Measurements from ENCODE around the gene WRAP53.

Gene WRAP53

GRCh38 chr17:7739746-7740145, 51.5 kb downstream of the WRAP53 start:
- in situ Hi-C loops (cut with HindIII; ENCODE audit: low sequenced_read_pairs) = no loop called here

DNA sequence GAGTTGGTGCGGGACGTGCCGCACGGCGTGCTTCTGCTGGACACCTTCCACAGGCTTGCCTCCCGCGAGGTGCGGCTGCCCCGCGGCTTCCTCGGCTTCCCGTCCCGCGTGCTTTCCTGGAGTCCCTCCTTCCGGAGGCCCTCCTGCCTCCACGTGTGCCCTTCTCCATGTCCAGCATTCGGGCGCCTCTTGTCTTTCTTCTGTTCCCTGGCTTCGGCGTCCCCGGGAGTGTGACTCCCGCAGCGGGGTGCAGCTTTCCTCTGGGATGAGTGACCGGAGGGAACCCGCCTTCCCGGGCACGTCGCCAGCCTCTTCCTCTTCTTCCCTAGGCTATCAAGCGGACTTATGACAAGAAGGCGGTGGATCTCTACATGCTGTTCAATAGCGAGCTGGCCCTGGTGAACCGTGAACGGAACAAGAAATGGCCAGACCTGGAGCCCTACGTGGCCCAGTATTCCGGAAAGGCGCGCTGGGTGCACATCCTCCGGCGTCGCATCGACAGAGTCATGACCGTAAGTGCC, 52.3 kb downstream of the WRAP53 start:
- in situ Hi-C loops (cut with HindIII; ENCODE audit: low sequenced_read_pairs) = no loop called here

DNA sequence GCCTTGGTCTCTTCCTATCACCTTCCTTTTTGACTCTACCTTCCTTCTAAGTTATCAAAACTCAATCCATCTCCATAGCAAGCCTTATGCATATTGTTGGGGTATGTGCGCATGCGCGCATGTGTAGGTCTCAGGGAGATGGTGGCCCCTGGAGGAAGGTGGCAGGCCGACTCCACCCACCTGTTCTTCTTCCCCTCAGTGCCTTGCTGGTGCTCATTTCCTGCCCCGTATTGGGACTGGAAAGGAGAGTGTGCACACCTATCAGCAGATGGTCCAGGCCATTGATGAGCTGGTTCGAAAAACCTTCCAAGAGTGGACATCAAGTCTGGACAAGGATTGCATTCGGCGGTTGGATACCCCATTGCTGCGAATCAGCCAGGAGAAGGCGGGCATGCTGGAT, 54.5 kb downstream of the WRAP53 start:
- in situ Hi-C loops (cut with HindIII; ENCODE audit: low sequenced_read_pairs) = no loop called here

DNA sequence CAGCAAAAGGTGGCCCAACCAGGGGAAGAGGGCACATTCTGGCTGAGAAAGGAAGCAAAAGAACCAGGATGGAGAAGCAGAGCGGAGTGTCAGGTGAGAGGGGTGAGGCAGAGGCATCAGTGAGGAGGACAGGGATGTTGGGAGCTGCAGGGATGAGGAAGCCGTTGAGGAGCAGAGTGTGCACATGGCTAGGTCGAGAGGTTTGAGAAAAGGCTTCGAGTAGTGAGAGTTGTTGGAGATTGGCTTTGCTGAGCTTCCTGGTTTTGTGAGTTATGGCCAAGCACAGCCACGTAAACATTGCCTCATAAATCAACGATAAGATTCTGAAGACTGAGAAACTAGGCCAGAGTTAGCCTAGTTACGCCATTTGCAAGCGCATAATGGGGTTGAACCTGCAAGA, 56.1 kb downstream of the WRAP53 start:
- in situ Hi-C loops (cut with HindIII; ENCODE audit: low sequenced_read_pairs) = no loop called here

DNA sequence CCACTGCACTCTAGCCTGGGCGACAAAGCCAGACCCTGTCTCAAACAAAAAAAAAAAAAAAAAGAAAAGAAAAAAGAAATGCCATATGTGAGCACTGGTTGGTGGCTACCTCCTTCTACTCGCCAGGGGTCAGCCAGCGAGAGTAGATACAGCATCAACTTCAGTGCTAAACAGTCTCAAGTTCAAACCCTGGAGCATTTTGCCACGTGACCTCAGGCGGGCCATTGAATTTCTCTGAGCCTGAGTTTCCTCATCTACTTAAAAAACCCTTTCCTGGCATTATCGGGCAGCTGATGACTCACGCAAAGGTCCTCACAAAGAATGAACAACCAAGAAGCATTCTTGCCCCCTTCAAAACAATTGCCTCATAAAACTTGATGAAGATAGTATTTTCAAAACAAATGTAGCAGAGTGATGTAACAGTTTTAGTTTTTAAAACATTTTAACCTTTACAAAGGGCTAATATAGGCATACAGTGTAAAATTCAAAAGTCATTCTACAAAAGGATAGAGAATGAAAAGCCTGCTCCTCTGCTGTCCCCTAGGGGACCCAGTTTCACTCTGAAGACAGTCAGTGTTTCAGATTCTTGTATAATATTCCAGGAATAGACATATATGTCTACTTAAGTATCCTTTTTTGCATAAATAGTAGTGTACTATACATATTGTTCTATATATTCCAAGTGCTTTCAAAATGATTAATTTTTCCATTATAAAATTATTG, 57.6 kb downstream of the WRAP53 start:
- in situ Hi-C loops (cut with HindIII; ENCODE audit: low sequenced_read_pairs) = no loop called here

DNA sequence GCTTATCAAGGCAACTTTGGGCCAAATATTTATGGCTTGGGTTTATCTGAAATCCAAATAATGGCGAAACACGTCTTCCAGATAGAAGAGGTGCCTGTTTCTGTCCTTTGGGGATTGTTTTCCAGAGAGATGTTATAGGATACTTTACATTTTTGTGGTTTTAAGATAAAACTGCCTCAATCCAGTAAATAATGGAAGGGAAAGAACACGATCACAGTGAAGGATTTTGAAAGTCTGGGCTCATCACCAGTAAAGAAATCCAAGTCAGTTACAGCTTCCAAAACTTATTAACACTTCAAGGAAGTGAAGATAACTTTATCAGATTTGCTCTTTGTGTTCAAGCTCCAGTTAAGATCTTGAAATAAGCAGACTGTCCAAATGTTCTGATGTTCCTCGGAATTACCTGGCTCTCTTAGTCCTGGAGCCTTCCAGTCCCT, 59.4 kb downstream of the WRAP53 start:
- in situ Hi-C loops (cut with HindIII; ENCODE audit: low sequenced_read_pairs) = no loop called here

GRCh38 chr17:7748076-7748775, 59.9 kb downstream of the WRAP53 start:
- in situ Hi-C loops (cut with HindIII; ENCODE audit: low sequenced_read_pairs) = no loop called here

DNA sequence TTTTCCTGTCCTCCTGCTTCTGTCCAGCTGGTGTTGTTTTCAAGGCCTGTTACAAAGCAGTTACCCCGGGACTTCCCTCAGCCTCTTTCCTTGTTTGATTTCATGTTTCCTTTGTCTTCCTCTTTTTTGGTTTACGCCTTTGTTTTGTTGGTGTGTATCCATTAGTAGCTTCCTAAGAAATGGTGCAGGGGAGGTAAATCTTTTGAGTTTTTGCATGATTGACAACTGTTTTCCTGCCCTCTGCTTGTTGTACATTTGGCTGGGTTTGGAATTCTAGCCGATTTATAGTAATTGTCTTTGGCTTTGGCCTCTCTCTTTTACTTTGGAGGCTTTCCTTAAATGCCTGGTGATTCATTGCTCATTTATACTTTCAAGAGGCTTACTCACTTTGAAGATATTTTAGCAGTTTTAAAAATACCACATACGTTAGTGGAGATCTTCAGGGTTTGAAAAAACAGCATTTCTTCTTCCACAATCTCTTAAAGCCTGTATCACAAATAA, 62.1 kb downstream of the WRAP53 start:
- in situ Hi-C loops (cut with HindIII; ENCODE audit: low sequenced_read_pairs) = no loop called here
